Caco-2 (cell line): ENCODE measurements around the gene HSPB8. TPM values are rescaled to one million over a fixed set of nuclear protein-coding genes. Genes with fewer than 3 reads are reported as not detected.
"Not testable (repeated sequence)": the region's sequence is repeated elsewhere in the genome, so short reads cannot be mapped to it uniquely, and the experiment has no call there.

Experiments
- BruUV-seq: library from RNA; stranded (reverse); fragments of 400-500 nt; replicated peaks from 2 replicates; lab custom pipeline; 2021; lab: Mats Ljungman, UMichigan
- CTCF ChIA-PET: fragments of 300-600 bp; sonication (Branson Sonifier 250); formaldehyde crosslinking; loops from one replicate; lab custom pipeline; 2022; ENCODE audit warnings: antibody characterized with exemption; lab: Charles Lee
- POLR2A ChIA-PET: fragments of 300-600 bp; sonication (Branson Sonifier 250); formaldehyde crosslinking; loops from one replicate; lab custom pipeline; 2022; ENCODE audit warnings: antibody characterized with exemption; lab: Charles Lee
- DNase-seq, 2 experiments: peaks; one replicate each; pipeline versions ENCODE4 v3.0.0 to v3.0.0-alpha.2; 2020 to 2022
- H3K27me3 ChIP-seq: replicated peaks from 2 replicates; pipeline ENCODE4 v1.6.0; 2011; ENCODE audit warnings: low read length; ENCODE audit not compliant: control insufficient read depth, insufficient read depth
- H3K36me3 ChIP-seq: 2 replicates; pipeline ENCODE4 v1.5.1; 2011; ENCODE audit warnings: low read length; ENCODE audit not compliant: control insufficient read depth, insufficient read depth
- H3K4me1 ChIP-seq: fragments of 250-450 bp; sonication (Bioruptor Pico); 2 replicates; pipeline ENCODE4 v1.5.1; 2020; ENCODE audit warnings: mild to moderate bottlenecking
- H3K4me3 ChIP-seq: 2 replicates; pipeline ENCODE4 v1.5.1; 2011; ENCODE audit warnings: low read depth, mild to moderate bottlenecking, control low read depth, low read length
- H3K9me3 ChIP-seq: fragments of 250-450 bp; sonication (Bioruptor Pico); 2 replicates; pipeline ENCODE4 v1.5.1; 2020; ENCODE audit warnings: mild to moderate bottlenecking, moderate library complexity
- H3K27ac Mint-ChIP-seq: one replicate; pipeline ENCODE4 v1.8.0; 2022; ENCODE audit warnings: mixed read lengths; ENCODE audit not compliant: unreplicated experiment
- H3K27me3 Mint-ChIP-seq: one replicate; pipeline ENCODE4 v1.8.0; 2022; ENCODE audit warnings: mixed read lengths; ENCODE audit not compliant: insufficient read depth, unreplicated experiment
- H3K36me3 Mint-ChIP-seq: one replicate; pipeline ENCODE4 v1.8.0; 2022; ENCODE audit warnings: mild to moderate bottlenecking, mixed read lengths; ENCODE audit not compliant: insufficient read depth, unreplicated experiment
- H3K4me1 Mint-ChIP-seq: one replicate; pipeline ENCODE4 v1.8.0; 2022; ENCODE audit warnings: low read depth, mixed read lengths; ENCODE audit not compliant: unreplicated experiment
- H3K4me3 Mint-ChIP-seq: one replicate; pipeline ENCODE4 v1.8.0; 2022; ENCODE audit warnings: mild to moderate bottlenecking, moderate library complexity, mixed read lengths; ENCODE audit not compliant: unreplicated experiment
- H3K9me3 Mint-ChIP-seq: one replicate; pipeline ENCODE4 v1.8.0; 2022; ENCODE audit warnings: mixed read lengths; ENCODE audit not compliant: unreplicated experiment
- intact Hi-C: fragments of 100-400 bp; cut with micrococcal nuclease; formaldehyde crosslinking; loops from one replicate; pipeline ENCODE4 v1.10.0; 2022; ENCODE audit not compliant: unreplicated experiment
- total RNA-seq: library from RNA; stranded (reverse); gene quantifications from 2 replicates; pipeline ENCODE4 v1.2.3, GENCODE V29; 2022
- TF ChIP-seq, protein P1 (sequence below), 2 experiments: fragments of 200-600 bp in 1 of 2; IDR thresholded peaks; 1 replicate in 1 of 2; 2 replicates in 1 of 2; pipeline versions ENCODE4 v1.5.1 to v1.8.0; 2011 to 2022; ENCODE audit warnings: antibody characterized with exemption in 1 of 2, control low read depth in 1 of 2, inconsistent platforms in 1 of 2, low read depth in 1 of 2, low read length in 1 of 2, mild to moderate bottlenecking in 1 of 2, moderate library complexity in 1 of 2; ENCODE audit not compliant: insufficient read depth in 1 of 2, severe bottlenecking in 1 of 2, unreplicated experiment in 1 of 2

Gene HSPB8
- total RNA-seq, 1 experiment from 2014 or later: 17.1 TPM

DNA sequence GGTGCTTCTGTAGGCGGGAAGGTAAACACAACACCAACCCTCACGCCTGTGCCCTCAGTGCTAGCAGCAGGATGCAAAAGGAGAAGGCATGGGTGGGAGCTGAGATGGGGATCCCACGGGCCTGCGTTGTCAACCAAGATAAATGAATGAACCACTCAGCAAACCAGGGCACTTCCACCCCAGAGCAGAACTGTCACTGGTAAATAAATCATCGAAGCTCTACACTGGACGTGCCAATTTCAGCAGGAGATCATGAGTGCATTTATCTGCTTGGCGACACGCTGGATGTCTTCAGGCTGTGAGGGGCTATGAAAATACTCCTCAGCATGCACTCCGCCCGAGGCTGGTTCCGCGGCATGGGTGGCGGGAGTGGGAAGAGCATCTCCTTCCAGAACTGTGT lies 33.2 kb downstream of the HSPB8 start:
- H3K4me3 Mint-ChIP-seq: no peak overlapping the region
- TF ChIP-seq, protein P1, sequence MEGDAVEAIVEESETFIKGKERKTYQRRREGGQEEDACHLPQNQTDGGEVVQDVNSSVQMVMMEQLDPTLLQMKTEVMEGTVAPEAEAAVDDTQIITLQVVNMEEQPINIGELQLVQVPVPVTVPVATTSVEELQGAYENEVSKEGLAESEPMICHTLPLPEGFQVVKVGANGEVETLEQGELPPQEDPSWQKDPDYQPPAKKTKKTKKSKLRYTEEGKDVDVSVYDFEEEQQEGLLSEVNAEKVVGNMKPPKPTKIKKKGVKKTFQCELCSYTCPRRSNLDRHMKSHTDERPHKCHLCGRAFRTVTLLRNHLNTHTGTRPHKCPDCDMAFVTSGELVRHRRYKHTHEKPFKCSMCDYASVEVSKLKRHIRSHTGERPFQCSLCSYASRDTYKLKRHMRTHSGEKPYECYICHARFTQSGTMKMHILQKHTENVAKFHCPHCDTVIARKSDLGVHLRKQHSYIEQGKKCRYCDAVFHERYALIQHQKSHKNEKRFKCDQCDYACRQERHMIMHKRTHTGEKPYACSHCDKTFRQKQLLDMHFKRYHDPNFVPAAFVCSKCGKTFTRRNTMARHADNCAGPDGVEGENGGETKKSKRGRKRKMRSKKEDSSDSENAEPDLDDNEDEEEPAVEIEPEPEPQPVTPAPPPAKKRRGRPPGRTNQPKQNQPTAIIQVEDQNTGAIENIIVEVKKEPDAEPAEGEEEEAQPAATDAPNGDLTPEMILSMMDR (IDR thresholded peaks at IDR 0.05; ENCODE audit: insufficient read depth in 1 of 2, low read depth in 1 of 2, low read length in 1 of 2, severe bottlenecking in 1 of 2, unreplicated experiment in 1 of 2): no peak
- BruUV-seq: no TSS peak
- Histone ChIP-seq H3K4me1 (peaks cover 10% of the 10 kb centered on the region; the same call in 1 of the 2 replicates), H3K9me3 (no peaks in the 10 kb centered on the region), H3K36me3 (no peaks in the 10 kb centered on the region), H3K27me3 (no peaks in the 10 kb centered on the region), H3K4me3 (no peak overlapping the region)
- no peak overlapping the region for H3K27ac Mint-ChIP-seq
- no peaks in the 10 kb centered on the region for H3K27me3 Mint-ChIP-seq
- POLR2A ChIA-PET: interaction anchor here (0.6 kb wide), 1 partner anchor 335 kb away, joined by 3 read pairs; no protein-coding TSS in a partner anchor
- CTCF ChIA-PET: interaction anchor here (0.6 kb wide), 1 partner anchor 990 kb away, joined by 4 read pairs; no protein-coding TSS in a partner anchor
- H3K36me3 Mint-ChIP-seq: no peaks in the 10 kb centered on the region
- intact Hi-C loops: no loop called here
- H3K4me1 Mint-ChIP-seq: peaks cover 7% of the 10 kb centered on the region
- no peak for DNase-seq
- H3K9me3 Mint-ChIP-seq: no peaks in the 10 kb centered on the region

DNA sequence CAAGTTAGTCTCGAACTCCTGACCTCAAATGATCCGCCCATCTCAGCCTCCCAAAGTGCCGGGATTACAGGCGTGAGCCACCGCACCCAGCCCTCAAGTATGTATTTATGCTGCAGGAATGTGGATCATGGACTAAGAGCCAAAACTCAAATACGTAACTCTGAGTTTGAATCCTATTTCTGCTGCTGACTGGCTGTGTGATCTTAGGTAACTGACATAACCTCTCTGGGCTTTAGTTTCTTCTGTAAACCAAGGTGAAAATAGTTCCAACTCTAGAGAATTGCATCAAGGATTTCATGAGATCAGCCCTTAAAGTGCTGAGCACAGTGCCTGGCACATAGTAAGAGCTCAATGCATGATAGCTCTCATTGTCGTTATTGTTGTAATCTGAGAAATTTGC lies 37.4 kb downstream of the HSPB8 start:
- Histone ChIP-seq H3K4me1 (no peaks in the 10 kb centered on the region), H3K27me3 (no peaks in the 10 kb centered on the region), H3K4me3 (no peak overlapping the region), H3K9me3 (no peaks in the 10 kb centered on the region), H3K36me3 (no peaks in the 10 kb centered on the region)
- no TSS peak for BruUV-seq
- Mint-ChIP-seq H3K4me3 (no peak overlapping the region), H3K27ac (no peak overlapping the region), H3K4me1 (no peaks in the 10 kb centered on the region), H3K9me3 (no peaks in the 10 kb centered on the region), H3K36me3 (no peaks in the 10 kb centered on the region), H3K27me3 (peaks cover 8% of the 10 kb centered on the region)
- TF ChIP-seq, protein P1 (IDR thresholded peaks at IDR 0.05; ENCODE audit: insufficient read depth in 1 of 2, low read depth in 1 of 2, low read length in 1 of 2, severe bottlenecking in 1 of 2, unreplicated experiment in 1 of 2): no peak
- ChIA-PET CTCF (no interaction called here), POLR2A (no interaction called here)
- DNase-seq: no peak
- intact Hi-C loops: no loop called here

DNA sequence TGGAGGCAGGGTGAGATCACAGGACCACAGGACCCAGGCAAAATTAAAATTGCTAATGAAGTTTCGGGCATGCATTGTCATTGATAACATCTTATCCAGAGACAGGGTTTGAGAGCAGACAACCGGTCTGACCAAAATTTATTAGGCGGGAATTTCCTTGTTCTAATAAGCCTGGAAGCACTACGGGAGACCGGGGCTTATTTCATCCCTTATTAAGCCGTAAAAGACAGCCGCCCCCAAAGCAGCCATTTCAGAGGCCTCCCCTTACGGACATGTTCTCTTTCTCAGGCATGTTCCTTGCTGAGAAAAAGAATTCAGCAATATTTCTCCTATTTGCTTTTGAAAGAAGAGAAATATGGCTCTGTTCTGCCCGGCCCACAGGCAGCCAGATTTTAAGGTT lies 40.1 kb downstream of the HSPB8 start:
- H3K9me3 ChIP-seq, DNase-seq, intact Hi-C loops, H3K4me3 Mint-ChIP-seq, H3K36me3 Mint-ChIP-seq, H3K4me1 ChIP-seq, CTCF ChIA-PET, H3K4me1 Mint-ChIP-seq, POLR2A ChIA-PET, H3K36me3 ChIP-seq, H3K27ac Mint-ChIP-seq, BruUV-seq, H3K27me3 ChIP-seq, H3K27me3 Mint-ChIP-seq, H3K4me3 ChIP-seq, H3K9me3 Mint-ChIP-seq: not testable (repeated sequence)
